Suprapubic skin (tissue), 3 donors: ENCODE results near the gene FRMD4A.

ENCODE experiments used
- POLR2AphosphoS5 ChIP-seq, 3 donors: sonication (generic); formaldehyde crosslinking; IDR thresholded peaks; one replicate each; pipeline ENCODE4 v1.6.1; 2017; ENCODE audit warnings: antibody characterized with exemption in 3 of 3
- TF ChIP-seq, protein P1 (sequence below), 2 donors: fragments of 200-600 bp in 1 of 2; fragments of 450-650 bp in 1 of 2; sonication (generic) in 1 of 2; IDR thresholded peaks; one replicate each; pipeline ENCODE4 v1.5.1; 2016 to 2019; ENCODE audit warnings: antibody characterized with exemption in 2 of 2, mild to moderate bottlenecking in 1 of 2, moderate library complexity in 1 of 2

DNA sequence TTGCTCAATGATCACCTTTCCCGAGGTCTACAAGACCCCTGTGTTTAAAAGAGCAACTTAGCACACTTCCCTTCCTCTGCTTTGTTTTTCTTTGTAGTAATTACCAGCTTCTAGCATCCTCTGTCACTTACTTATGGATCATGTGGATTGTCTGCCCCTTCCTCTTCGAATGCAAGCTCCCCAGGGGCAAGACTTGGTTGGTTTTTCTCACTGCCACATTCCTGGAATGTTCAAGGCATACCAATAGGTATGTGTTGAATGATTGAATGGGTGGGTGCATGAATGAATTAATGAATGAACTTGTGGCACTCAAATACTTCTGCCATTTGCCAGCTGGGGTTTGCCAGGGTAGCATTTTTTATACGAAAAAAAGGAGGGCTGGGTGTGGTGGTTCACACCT is 450.0 kb downstream of the FRMD4A start:
- TF ChIP-seq, protein P1, sequence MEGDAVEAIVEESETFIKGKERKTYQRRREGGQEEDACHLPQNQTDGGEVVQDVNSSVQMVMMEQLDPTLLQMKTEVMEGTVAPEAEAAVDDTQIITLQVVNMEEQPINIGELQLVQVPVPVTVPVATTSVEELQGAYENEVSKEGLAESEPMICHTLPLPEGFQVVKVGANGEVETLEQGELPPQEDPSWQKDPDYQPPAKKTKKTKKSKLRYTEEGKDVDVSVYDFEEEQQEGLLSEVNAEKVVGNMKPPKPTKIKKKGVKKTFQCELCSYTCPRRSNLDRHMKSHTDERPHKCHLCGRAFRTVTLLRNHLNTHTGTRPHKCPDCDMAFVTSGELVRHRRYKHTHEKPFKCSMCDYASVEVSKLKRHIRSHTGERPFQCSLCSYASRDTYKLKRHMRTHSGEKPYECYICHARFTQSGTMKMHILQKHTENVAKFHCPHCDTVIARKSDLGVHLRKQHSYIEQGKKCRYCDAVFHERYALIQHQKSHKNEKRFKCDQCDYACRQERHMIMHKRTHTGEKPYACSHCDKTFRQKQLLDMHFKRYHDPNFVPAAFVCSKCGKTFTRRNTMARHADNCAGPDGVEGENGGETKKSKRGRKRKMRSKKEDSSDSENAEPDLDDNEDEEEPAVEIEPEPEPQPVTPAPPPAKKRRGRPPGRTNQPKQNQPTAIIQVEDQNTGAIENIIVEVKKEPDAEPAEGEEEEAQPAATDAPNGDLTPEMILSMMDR (IDR thresholded peaks at IDR 0.05): no peak
- no peak for TF ChIP-seq POLR2AphosphoS5 (IDR thresholded peaks at IDR 0.05)
